Stimulated activated effector memory CD8-positive, alpha-beta T cell treated with anti-CD3 and anti-CD28 coated beads, Interleukin-12 subunit alpha, Interleukin-12 subunit beta, amount 100 ng/mL, for 72 hours (primary cell): Measurements from ENCODE around the gene OCRL.

Experiments used
- ATAC-seq: fragments of 150-1000 bp; cut with Tn5 transposase; 2 replicates; pipeline ENCODE4 v1.10.0; 2021
- DNase-seq, 2 donors: peaks; one replicate each; pipeline ENCODE4 v3.0.0; 2021 to 2022; ENCODE audit warnings: low spot score in 2 of 2
- H3K27ac Mint-ChIP-seq: one replicate; pipeline ENCODE4 v1.8.0; 2022; ENCODE audit warnings: mild to moderate bottlenecking, mixed read lengths
- H3K36me3 Mint-ChIP-seq: one replicate; pipeline ENCODE4 v1.8.0; 2022; ENCODE audit warnings: mild to moderate bottlenecking, mixed read lengths
- H3K4me1 Mint-ChIP-seq: one replicate; pipeline ENCODE4 v1.8.0; 2022; ENCODE audit warnings: mixed read lengths
- H3K4me3 Mint-ChIP-seq: one replicate; pipeline ENCODE4 v1.8.0; 2022; ENCODE audit warnings: mild to moderate bottlenecking, mixed read lengths
- H3K9me3 Mint-ChIP-seq: one replicate; pipeline ENCODE4 v1.8.0; 2022; ENCODE audit warnings: mixed read lengths

The OCRL gene

DNA sequence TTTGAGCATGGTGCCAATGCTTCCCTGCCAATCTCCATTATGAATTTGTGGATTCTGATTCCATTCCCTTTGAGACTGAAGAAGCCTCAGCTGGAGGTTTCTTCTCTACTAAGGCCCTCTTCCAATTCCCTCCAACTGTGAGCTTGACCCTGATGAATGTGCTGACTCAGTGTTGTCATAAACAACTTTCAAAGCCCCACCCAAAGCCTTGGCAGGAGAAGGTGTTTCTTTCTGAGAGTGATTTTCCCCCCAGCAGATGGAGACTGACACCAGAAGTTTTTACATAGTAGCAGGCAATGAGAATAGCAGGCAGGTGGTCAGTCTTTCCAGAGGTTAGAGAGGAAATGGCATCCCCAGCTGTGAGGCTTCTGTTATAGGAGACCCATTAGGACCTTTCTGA lies 53.1 kb downstream of the OCRL start:
- ATAC-seq (no peak), DNase-seq (no peak)
- no peaks in the 10 kb centered on the region for H3K4me1 Mint-ChIP-seq
- no peak overlapping the region for H3K4me3 Mint-ChIP-seq
- H3K27ac Mint-ChIP-seq: no peak overlapping the region
- H3K36me3 Mint-ChIP-seq: no peaks in the 10 kb centered on the region
- no peaks in the 10 kb centered on the region for H3K9me3 Mint-ChIP-seq

DNA sequence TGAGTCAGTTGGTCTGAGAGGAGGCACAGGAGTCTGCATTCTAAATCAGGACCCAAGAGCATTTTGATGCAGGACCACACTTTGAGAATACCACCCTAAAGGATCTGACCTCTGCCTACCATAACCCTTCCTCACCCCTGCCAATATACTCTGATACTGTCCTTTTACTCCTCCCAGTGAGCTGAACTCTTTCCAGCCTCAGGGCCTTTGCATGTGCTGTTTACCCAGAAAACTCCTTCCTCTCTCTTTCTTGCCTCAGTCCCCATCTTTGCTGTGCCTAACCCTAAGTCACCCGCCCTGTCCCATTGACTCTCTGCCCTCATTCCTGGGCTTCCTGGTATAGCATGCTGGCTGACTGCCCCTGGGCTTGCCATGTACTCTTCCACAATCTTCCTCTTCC lies 54.7 kb downstream of the OCRL start:
- Mint-ChIP-seq H3K4me1 (no peaks in the 10 kb centered on the region), H3K9me3 (no peaks in the 10 kb centered on the region), H3K4me3 (no peak overlapping the region), H3K36me3 (no peaks in the 10 kb centered on the region), H3K27ac (no peak overlapping the region)
- ATAC-seq: no peak
- DNase-seq: no peak

- Mint-ChIP-seq H3K9me3 (no peaks in the 10 kb centered on the region), H3K27ac (no peak overlapping the region), H3K36me3 (no peaks in the 10 kb centered on the region), H3K4me1 (no peaks in the 10 kb centered on the region), H3K4me3 (no peak overlapping the region)
- no peak for DNase-seq
- ATAC-seq: no peak
Measured at GRCh38 chrX:129596077-129596476, 56.0 kb downstream of the OCRL start.

- H3K9me3 Mint-ChIP-seq: no peaks in the 10 kb centered on the region
Measured at GRCh38 chrX:129597905-129598304, 57.8 kb downstream of the OCRL start.

GRCh38 chrX:129599499-129599898 lies 59.4 kb downstream of the OCRL start:
- ATAC-seq (no peak), DNase-seq (no peak)
- no peak overlapping the region for H3K27ac Mint-ChIP-seq
- no peaks in the 10 kb centered on the region for H3K36me3 Mint-ChIP-seq
- no peaks in the 10 kb centered on the region for H3K9me3 Mint-ChIP-seq
- H3K4me3 Mint-ChIP-seq: no peak overlapping the region
- peaks cover 8% of the 10 kb centered on the region for H3K4me1 Mint-ChIP-seq

More at GRCh38 chrX:129597905-129598304, 57.8 kb downstream of the OCRL start:
- Mint-ChIP-seq H3K27ac (no peak overlapping the region), H3K4me3 (no peak overlapping the region), H3K36me3 (no peaks in the 10 kb centered on the region), H3K4me1 (no peaks in the 10 kb centered on the region)
- no peak for ATAC-seq
- DNase-seq: no peak

GRCh38 chrX:129599996-129600395 lies 59.9 kb downstream of the OCRL start:
- ATAC-seq (no peak), DNase-seq (no peak)
- no peak overlapping the region for H3K27ac Mint-ChIP-seq
- H3K4me1 Mint-ChIP-seq: peaks cover 8% of the 10 kb centered on the region
- H3K4me3 Mint-ChIP-seq: no peak overlapping the region
- no peaks in the 10 kb centered on the region for H3K36me3 Mint-ChIP-seq
- no peaks in the 10 kb centered on the region for H3K9me3 Mint-ChIP-seq

DNA sequence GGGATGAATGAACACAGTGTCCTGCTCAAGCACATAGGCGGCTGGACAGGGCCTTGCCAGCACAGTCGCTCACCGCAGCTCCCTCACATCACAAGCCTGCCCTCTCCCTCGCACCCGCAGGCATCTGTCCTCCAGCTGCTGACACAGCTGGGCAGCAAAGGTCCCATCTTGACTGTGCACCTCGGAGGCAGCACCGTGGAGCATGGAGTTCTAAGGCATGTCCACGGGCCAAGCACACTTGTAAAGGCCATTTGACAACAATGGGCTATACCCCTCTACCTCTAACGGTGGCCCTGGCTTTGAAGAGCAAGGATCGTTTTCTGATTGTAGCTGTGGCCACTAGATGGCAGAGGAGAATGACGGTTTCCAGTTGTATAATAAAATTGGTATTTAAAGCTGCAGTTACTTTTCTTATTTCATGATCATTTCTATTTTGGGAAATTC lies 60.9 kb downstream of the OCRL start:
- peaks cover 8% of the 10 kb centered on the region for H3K4me1 Mint-ChIP-seq
- H3K9me3 Mint-ChIP-seq: no peaks in the 10 kb centered on the region
- no peaks in the 10 kb centered on the region for H3K36me3 Mint-ChIP-seq
- DNase-seq (no peak), ATAC-seq (peak; percentile 34)
- no peak overlapping the region for H3K4me3 Mint-ChIP-seq
- H3K27ac Mint-ChIP-seq: no peak overlapping the region

GRCh38 chrX:129606918-129607317 lies 66.9 kb downstream of the OCRL start:
- peaks cover 15% of the 10 kb centered on the region for H3K4me1 Mint-ChIP-seq
- H3K36me3 Mint-ChIP-seq: no peaks in the 10 kb centered on the region
- no peaks in the 10 kb centered on the region for H3K9me3 Mint-ChIP-seq
- peak; percentile 62 for ATAC-seq
- no peak overlapping the region for H3K4me3 Mint-ChIP-seq
- H3K27ac Mint-ChIP-seq: no peak overlapping the region
- DNase-seq: peak; percentile 17 to 61

GRCh38 chrX:129608496-129608895 lies 68.4 kb downstream of the OCRL start:
- Mint-ChIP-seq H3K4me1 (peaks cover 15% of the 10 kb centered on the region), H3K27ac (no peak overlapping the region), H3K9me3 (no peaks in the 10 kb centered on the region), H3K36me3 (no peaks in the 10 kb centered on the region), H3K4me3 (no peak overlapping the region)
- ATAC-seq (no peak), DNase-seq (no peak)

GRCh38 chrX:129609395-129609794 lies 69.3 kb downstream of the OCRL start:
- ATAC-seq: no peak
- no peaks in the 10 kb centered on the region for H3K9me3 Mint-ChIP-seq
- H3K4me1 Mint-ChIP-seq: peaks cover 7% of the 10 kb centered on the region
- no peak overlapping the region for H3K4me3 Mint-ChIP-seq
- H3K27ac Mint-ChIP-seq: no peak overlapping the region
- no peak for DNase-seq
- no peaks in the 10 kb centered on the region for H3K36me3 Mint-ChIP-seq

DNA sequence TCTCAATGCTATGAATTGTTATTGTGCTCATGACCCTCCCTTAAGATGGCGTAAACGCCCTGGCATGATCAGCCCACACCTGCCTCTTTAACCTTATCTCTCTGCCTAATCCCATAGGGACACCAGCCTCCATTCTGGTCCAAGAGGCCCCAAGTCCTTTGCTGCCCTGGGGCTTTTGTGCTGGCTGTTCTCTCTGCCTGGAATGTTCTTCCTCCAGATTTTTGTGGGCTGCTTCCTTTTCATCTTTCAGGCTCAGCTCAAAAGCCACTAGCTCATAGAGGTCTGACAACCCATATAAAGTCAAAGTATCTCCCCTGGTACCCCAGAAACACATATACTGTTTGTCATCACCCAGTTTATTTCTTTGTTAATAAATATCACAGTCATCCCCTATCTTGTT lies 72.3 kb downstream of the OCRL start:
- no peak overlapping the region for H3K4me3 Mint-ChIP-seq
- no peaks in the 10 kb centered on the region for H3K36me3 Mint-ChIP-seq
- H3K4me1 Mint-ChIP-seq: no peaks in the 10 kb centered on the region
- no peaks in the 10 kb centered on the region for H3K9me3 Mint-ChIP-seq
- no peak for DNase-seq
- H3K27ac Mint-ChIP-seq: no peak overlapping the region
- no peak for ATAC-seq

DNA sequence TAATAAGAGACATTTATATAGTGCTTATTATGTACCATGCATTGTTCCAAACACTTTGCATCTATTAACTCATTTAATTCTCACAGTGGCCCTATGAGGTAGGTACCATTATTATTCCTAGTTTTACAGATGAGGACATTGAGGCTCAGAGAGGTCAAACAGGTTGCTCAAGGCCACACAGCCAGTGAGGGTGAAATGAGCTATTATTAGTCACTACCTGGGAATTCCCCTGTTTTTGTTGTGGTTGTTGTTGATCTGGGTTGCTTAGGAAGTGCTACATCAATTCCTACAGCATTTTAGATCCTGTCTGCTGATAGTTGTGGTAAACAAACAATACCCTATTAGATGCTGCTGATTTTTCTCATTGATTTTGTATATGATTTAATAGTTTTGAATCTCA lies 73.5 kb downstream of the OCRL start:
- H3K4me3 Mint-ChIP-seq: no peak overlapping the region
- DNase-seq (no peak), ATAC-seq (peak; percentile 69)
- H3K9me3 Mint-ChIP-seq: no peaks in the 10 kb centered on the region
- peaks cover 6% of the 10 kb centered on the region for H3K36me3 Mint-ChIP-seq
- H3K4me1 Mint-ChIP-seq: no peaks in the 10 kb centered on the region
- H3K27ac Mint-ChIP-seq: peak overlapping the region; percentile 23

DNA sequence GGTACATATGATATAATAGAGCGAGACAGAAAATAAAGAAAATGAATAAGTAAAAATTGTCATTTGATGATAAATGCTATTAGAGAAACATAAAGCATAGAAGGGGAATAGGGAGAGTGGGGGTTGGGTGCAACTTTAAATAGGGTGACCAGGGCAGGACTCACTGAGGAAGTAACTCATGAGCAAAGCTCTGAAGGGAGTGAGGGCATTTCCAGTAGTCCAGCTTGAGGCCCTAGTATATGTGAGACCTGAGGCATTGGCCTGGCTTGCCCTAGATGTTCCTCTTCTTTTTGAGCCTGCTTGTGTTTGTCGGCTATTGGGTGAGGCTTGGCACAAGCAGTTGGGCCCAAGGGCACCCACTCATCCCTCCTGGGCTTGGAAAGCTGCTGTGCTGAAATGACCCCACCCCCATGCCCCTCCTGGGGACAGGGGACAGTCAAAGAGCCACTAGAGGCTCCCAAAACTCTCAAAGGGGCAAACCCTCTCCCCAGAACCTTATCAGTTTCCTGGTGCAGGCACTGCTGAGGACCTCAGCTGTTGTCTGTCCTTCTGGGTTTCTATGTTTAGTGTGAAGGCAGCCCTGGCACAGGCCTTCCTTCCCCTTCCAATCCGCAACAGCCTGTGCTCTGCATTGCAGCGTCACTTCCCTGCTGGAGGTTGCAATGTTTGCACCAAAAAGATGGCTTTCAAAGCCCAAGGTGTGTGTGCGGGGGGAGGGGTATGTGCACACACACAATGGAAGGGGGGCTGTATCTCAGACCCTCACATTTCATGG lies 74.6 kb downstream of the OCRL start:
- H3K4me3 Mint-ChIP-seq: no peak overlapping the region
- peaks cover 6% of the 10 kb centered on the region for H3K36me3 Mint-ChIP-seq
- peak overlapping the region; percentile 23 for H3K27ac Mint-ChIP-seq
- ATAC-seq: no peak
- H3K4me1 Mint-ChIP-seq: no peaks in the 10 kb centered on the region
- H3K9me3 Mint-ChIP-seq: no peaks in the 10 kb centered on the region
- DNase-seq: no peak

DNA sequence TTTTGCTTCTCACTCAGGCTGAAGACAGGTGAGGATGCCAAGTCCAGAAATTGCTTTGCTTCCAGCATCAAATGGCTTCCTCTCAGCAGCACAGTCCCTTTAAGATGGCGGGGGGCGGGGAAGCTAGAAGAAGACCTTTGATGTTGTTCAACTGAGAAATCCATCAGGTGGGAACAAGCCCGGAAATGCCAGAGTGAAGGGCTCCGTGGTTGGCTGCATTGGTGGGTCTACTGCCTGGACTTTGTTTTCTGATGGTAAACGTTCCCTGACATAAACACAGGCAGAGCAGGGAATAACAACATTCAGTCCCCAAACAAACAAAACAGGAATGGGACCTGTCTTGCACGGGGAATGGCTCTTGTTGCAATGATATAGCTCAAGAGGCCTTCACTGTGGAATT lies 77.4 kb downstream of the OCRL start:
- ATAC-seq (no peak), DNase-seq (no peak)
- H3K4me1 Mint-ChIP-seq: no peaks in the 10 kb centered on the region
- H3K9me3 Mint-ChIP-seq: no peaks in the 10 kb centered on the region
- no peak overlapping the region for H3K4me3 Mint-ChIP-seq
- peaks cover 6% of the 10 kb centered on the region for H3K36me3 Mint-ChIP-seq
- H3K27ac Mint-ChIP-seq: no peak overlapping the region

GRCh38 chrX:129618997-129619396 lies 78.9 kb downstream of the OCRL start:
- H3K4me3 Mint-ChIP-seq: no peak overlapping the region
- no peaks in the 10 kb centered on the region for H3K9me3 Mint-ChIP-seq
- no peak for ATAC-seq
- H3K36me3 Mint-ChIP-seq: peaks cover 6% of the 10 kb centered on the region
- no peak overlapping the region for H3K27ac Mint-ChIP-seq
- H3K4me1 Mint-ChIP-seq: no peaks in the 10 kb centered on the region
- DNase-seq: no peak

- Mint-ChIP-seq H3K4me3 (no peak overlapping the region), H3K36me3 (peaks cover 6% of the 10 kb centered on the region), H3K27ac (no peak overlapping the region), H3K4me1 (no peaks in the 10 kb centered on the region), H3K9me3 (no peaks in the 10 kb centered on the region)
- DNase-seq: no peak
- no peak for ATAC-seq
Measured at GRCh38 chrX:129622757-129623301, 82.8 kb downstream of the OCRL start.
